ENCODE data around the gene GSG1L.

Gene GSG1L

GRCh38 chr16:27798241-27798640 is 265.3 kb downstream of the GSG1L start:
- peak in 16 of 56 donors; percentile 11 to 65 (median 30) for DNase-seq

- peak in 1 of 56 donors; percentile 24 for DNase-seq
These were observed 267.4 kb downstream of the GSG1L start for GRCh38 chr16:27795992-27796614.

GRCh38 chr16:27793249-27793622 is 270.3 kb downstream of the GSG1L start:
- no peak for DNase-seq

GRCh38 chr16:27792486-27793248 is 270.8 kb downstream of the GSG1L start:
- no peak for DNase-seq

- no peak for DNase-seq
These were observed 272.2 kb downstream of the GSG1L start for GRCh38 chr16:27791404-27791719.

GRCh38 chr16:27790546-27791403 is 272.7 kb downstream of the GSG1L start:
- no peak for DNase-seq

GRCh38 chr16:27789595-27790241 is 273.8 kb downstream of the GSG1L start:
- no peak for DNase-seq

GRCh38 chr16:27789150-27789549 is 274.4 kb downstream of the GSG1L start:
- no peak for DNase-seq

- DNase-seq, result no peak
These were observed 275.8 kb downstream of the GSG1L start for GRCh38 chr16:27787665-27788064.

- DNase-seq, result no peak
These were observed 276.4 kb downstream of the GSG1L start for GRCh38 chr16:27786923-27787625.

GRCh38 chr16:27786221-27786922 is 277.1 kb downstream of the GSG1L start:
- DNase-seq, result peak in 2 of 56 donors; percentile 19 to 24

- DNase-seq, result no peak
These were observed 278.2 kb downstream of the GSG1L start for GRCh38 chr16:27785307-27785678.

GRCh38 chr16:27784351-27785306 is 278.9 kb downstream of the GSG1L start:
- DNase-seq, result no peak

GRCh38 chr16:27781981-27782880 is 281.3 kb downstream of the GSG1L start:
- no peak for DNase-seq

- no peak for DNase-seq
These were observed 282.4 kb downstream of the GSG1L start for GRCh38 chr16:27781195-27781524.

GRCh38 chr16:27780468-27781194 is 282.9 kb downstream of the GSG1L start:
- DNase-seq, result no peak

- DNase-seq, result peak in 48 of 56 donors; percentile 21 to 86 (median 55)
These were observed 283.8 kb downstream of the GSG1L start for GRCh38 chr16:27779641-27780164.
